Cardiac muscle cell (in vitro differentiated cells and primary cell): ENCODE data around the gene ANKMY2. TPM values are rescaled to one million over a fixed set of nuclear protein-coding genes. Genes with fewer than 3 reads are reported as not detected.
A peak's percentile ranks its signal among the peaks of the same experiment; 100 is the strongest.

Experiments
- DNase-seq, 2 donors: peaks; one replicate each; pipeline versions ENCODE4 v3.0.0 to v3.0.0-alpha.2; 2010 to 2017; ENCODE audit warnings: low read depth in 1 of 2, low spot score in 1 of 2
- H3K27ac ChIP-seq: fragments of 200-600 bp; sonication (generic); 2 replicates; pipeline ENCODE4 v1.5.1; 2016
- H3K27me3 ChIP-seq: fragments of 200-600 bp; sonication (generic); 2 replicates; pipeline ENCODE4 v1.6.0; 2016; ENCODE audit warnings: control low read depth
- H3K36me3 ChIP-seq: fragments of 200-600 bp; sonication (generic); 2 replicates; pipeline ENCODE4 v1.5.1; 2016; ENCODE audit warnings: control low read depth
- H3K4me1 ChIP-seq: fragments of 200-600 bp; sonication (generic); 2 replicates; pipeline ENCODE4 v1.8.1; 2017; ENCODE audit warnings: low read depth, mild to moderate bottlenecking, mixed run types
- H3K4me3 ChIP-seq: fragments of 200-600 bp; sonication (generic); 2 replicates; pipeline ENCODE4 v1.5.1; 2016; ENCODE audit warnings: mild to moderate bottlenecking
- H3K9me3 ChIP-seq: fragments of 200-600 bp; sonication (generic); 2 replicates; pipeline ENCODE4 v1.5.1; 2017; ENCODE audit warnings: low read depth, mild to moderate bottlenecking, control low read depth
- polyA plus RNA-seq: library from polyadenylated mRNA; unstranded; fragments of >200 nt; fragmentation: Nextera tagmentation; extraction: Ambion mirVana; gene quantifications from 2 replicates; pipeline ENCODE4 v1.2.1, GENCODE V29; 2016
- total RNA-seq: library from RNA; depleted of rRNA; stranded (reverse); fragments of >200 nt; gene quantifications from 2 replicates; pipeline ENCODE4 v1.2.3, GENCODE V29; 2016
- TF ChIP-seq, protein P1 (sequence below): IDR thresholded peaks from 2 replicates; pipeline ENCODE4 v1.5.1; 2012; ENCODE audit warnings: low read depth, mild to moderate bottlenecking, low read length

ANKMY2 gene
- total and polyA plus RNA-seq, 2 experiments from 2014 or later, result 44.6 to 54.1 TPM

DNA sequence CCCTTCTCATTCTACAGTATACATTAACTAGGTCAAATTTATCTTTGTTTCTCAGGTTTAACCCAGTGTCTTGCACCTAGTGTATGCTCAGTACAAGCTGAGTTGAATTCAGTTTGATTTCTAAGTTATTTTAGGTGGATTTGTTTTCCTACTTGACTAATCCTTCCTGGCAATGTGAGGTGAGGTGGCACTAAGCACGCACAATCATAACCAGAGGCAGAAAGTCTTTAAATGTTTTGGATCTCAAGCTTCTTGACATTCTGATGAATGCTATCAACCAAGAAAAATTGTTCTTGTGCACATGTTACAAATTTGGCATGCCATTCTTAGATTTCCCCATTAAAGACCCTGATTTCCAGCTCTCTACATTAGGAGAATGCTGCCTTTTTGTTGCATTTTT is 3.6 kb upstream of the ANKMY2 start:
- TF ChIP-seq, protein P1, sequence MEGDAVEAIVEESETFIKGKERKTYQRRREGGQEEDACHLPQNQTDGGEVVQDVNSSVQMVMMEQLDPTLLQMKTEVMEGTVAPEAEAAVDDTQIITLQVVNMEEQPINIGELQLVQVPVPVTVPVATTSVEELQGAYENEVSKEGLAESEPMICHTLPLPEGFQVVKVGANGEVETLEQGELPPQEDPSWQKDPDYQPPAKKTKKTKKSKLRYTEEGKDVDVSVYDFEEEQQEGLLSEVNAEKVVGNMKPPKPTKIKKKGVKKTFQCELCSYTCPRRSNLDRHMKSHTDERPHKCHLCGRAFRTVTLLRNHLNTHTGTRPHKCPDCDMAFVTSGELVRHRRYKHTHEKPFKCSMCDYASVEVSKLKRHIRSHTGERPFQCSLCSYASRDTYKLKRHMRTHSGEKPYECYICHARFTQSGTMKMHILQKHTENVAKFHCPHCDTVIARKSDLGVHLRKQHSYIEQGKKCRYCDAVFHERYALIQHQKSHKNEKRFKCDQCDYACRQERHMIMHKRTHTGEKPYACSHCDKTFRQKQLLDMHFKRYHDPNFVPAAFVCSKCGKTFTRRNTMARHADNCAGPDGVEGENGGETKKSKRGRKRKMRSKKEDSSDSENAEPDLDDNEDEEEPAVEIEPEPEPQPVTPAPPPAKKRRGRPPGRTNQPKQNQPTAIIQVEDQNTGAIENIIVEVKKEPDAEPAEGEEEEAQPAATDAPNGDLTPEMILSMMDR, result no peak
- peak overlapping the region; percentile 54 for H3K27ac ChIP-seq
- H3K4me1 ChIP-seq, result peaks cover 49% of the 10 kb centered on the region
- H3K27me3 ChIP-seq, result no peaks in the 10 kb centered on the region
- H3K9me3 ChIP-seq, result no peaks in the 10 kb centered on the region
- no peak for DNase-seq
- H3K4me3 ChIP-seq, result peak overlapping the region; percentile 81
- no peaks in the 10 kb centered on the region for H3K36me3 ChIP-seq

DNA sequence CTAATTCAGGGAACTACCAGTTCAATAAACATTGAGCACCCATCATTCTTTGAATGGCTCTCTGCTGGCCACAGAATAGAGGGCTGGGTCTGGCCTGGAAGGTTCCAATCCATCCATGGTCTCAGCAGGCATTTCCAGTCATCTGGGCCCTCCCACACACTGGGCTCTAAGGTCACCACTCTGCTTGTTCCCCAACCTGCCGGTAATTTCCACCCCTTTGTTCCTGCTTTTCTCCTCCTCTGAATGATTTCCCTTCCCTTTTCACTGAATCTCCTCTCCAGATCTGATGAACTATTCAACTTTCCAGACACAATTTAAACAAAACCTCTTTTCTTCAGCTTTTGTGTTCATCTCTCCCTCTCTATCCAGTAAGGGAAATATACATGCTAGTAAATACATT is 3.0 kb upstream of the ANKMY2 start:
- Histone ChIP-seq H3K4me3 (peak overlapping the region; percentile 81), H3K27ac (peak overlapping the region; percentile 54), H3K9me3 (no peaks in the 10 kb centered on the region), H3K36me3 (no peaks in the 10 kb centered on the region), H3K27me3 (no peaks in the 10 kb centered on the region), H3K4me1 (peaks cover 49% of the 10 kb centered on the region)
- TF ChIP-seq, protein P1, result no peak
- DNase-seq, result no peak

DNA sequence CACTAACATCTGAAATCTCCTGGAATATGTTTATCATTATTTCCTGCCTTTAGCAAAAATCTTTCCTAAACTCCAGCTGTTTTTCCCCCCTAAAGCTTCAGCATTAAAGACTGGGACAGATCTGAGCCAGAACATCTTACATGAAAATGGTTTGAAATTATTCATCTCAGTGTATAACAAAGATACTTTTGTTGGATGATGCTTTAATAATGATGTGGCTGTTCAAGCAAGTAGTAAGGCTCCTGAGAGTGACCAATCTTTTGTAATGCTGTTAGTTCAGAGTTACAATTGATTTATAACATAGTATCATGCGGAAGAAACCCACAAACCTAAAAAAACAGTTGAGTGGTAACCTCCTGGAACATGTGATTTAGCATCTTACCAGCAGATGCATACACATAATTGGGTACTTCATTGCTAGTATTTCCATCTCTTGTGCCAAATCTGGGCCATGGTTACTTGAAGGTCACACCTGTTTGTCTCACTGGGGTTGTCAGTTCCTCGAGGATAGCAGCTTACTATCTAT is 1.9 kb upstream of the ANKMY2 start:
- H3K4me1 ChIP-seq, result peaks cover 52% of the 10 kb centered on the region
- DNase-seq, result no peak
- H3K27me3 ChIP-seq, result no peaks in the 10 kb centered on the region
- H3K4me3 ChIP-seq, result peak overlapping the region; percentile 81
- peak overlapping the region; percentile 99 for H3K27ac ChIP-seq
- TF ChIP-seq, protein P1, result no peak
- no peaks in the 10 kb centered on the region for H3K9me3 ChIP-seq
- H3K36me3 ChIP-seq, result no peaks in the 10 kb centered on the region

DNA sequence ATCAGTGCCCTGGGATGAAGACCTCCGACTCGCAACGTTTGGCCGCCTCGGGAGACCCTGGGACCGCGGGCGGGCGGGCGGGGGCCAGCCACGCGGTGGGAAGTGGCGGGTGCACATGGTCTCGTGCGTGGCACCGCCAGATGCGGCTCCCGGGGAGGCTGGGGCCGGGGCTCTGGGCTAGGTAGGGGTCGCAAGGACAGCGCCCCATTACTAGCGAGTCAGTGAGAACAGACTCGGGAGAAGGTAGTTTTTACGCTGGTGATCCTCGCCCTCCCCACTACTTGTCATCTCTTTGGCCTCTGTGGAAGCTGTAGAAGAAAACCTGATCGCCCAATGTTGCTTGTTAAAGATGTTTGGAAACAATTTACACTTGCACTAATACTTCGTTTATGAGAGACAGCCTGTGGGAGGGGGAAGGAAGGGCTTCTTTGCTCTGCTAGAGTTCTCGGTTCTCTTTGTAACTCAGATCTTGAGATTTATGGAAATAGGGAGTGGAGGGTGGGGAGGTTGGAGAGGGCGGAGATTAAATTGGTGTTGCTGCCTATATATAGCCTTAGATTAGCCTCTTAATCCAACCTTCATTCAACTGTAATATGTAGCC is 1.0 kb upstream of the ANKMY2 start:
- H3K36me3 ChIP-seq, result no peaks in the 10 kb centered on the region
- H3K27ac ChIP-seq, result peak overlapping the region; percentile 99
- no peaks in the 10 kb centered on the region for H3K27me3 ChIP-seq
- peak; percentile 24 to 36 for DNase-seq
- peaks cover 47% of the 10 kb centered on the region for H3K4me1 ChIP-seq
- H3K4me3 ChIP-seq, result peak overlapping the region; percentile 81
- TF ChIP-seq, protein P1, result no peak
- H3K9me3 ChIP-seq, result no peaks in the 10 kb centered on the region

DNA sequence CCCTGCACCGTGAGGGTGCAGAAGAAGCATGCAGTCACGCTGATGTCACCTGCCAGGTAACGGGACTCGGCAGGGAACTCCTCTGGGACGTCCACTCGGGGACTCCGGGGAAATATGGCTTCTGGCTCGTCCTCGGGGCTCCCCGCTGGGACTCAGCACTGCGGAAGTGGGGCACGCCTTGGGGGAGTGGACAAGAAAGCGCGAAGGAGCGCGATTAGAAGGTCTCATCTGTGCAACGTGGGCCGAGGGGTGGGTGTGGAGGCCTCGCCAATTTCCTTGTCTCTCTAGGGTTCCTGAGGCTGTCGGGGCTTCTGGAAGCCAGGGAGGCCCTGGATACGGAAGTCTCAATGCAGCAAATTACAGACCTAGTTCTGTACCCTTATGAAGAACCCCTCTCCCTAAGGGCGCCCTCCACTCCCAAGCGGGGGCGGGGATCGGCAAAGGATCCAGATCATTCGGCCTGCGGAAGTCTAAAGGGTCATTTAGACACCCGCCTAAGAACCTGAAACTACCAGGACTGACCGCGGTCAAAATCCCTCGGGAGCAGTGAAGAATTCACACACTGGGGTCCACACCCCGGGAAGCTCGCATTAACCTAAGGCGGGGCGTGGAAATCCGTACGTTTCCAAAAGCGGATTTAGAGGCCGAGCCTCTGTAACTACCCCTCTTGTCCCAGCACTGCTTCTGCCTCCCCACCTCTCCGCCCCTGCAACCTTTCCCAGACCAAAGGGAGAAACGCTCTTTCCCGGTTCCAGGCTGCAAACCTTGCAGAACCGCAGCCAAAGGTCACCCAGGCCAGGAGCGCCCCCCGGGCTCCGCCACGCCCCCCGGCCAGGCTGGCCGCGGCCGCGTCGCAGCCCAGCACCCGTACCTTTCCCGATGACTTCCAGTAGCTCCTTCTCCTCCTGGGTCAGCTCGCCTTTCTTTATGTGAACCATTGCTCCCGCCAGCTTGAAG is 640 bp downstream of the ANKMY2 start:
- peak overlapping the region; percentile 81 for H3K4me3 ChIP-seq
- TF ChIP-seq, protein P1, result no peak

More for the DNA sequence above, 640 bp downstream of the ANKMY2 start:
- Histone ChIP-seq H3K27me3 (no peaks in the 10 kb centered on the region), H3K4me1 (peaks cover 30% of the 10 kb centered on the region), H3K36me3 (no peaks in the 10 kb centered on the region), H3K9me3 (no peaks in the 10 kb centered on the region), H3K27ac (peak overlapping the region; percentile 99)
- DNase-seq, result peak; percentile 47 to 51
